NCI-H774 (cell line): ENCODE results near the gene MBD6.
"Not testable (repeated sequence)": the region's sequence is repeated elsewhere in the genome, so short reads cannot be mapped to it uniquely, and the experiment has no call there.

Source experiments
- DNase-seq: peaks from one replicate; lab custom pipeline; 2025; lab: John Stamatoyannopoulos, UW

MBD6 gene

GRCh38 chr12:57549909-57550640 lies 27.5 kb downstream of the MBD6 start, which contains the start of gene KIF5A:
KIF5A (plus strand) TSS chr12:57550044; CDS start chr12:57550272, 228 bp downstream.
- peak; percentile 49 for DNase-seq

GRCh38 chr12:57550641-57551549 lies 28.3 kb downstream of the MBD6 start:
- no peak for DNase-seq

GRCh38 chr12:57551637-57552305 lies 29.1 kb downstream of the MBD6 start:
- no peak for DNase-seq

GRCh38 chr12:57552306-57552651 lies 29.7 kb downstream of the MBD6 start:
- DNase-seq = no peak

- no peak for DNase-seq
Observed at GRCh38 chr12:57552835-57553313, 30.2 kb downstream of the MBD6 start.

- DNase-seq = no peak
Observed at GRCh38 chr12:57553343-57554202, 30.9 kb downstream of the MBD6 start.

- no peak for DNase-seq
Observed at GRCh38 chr12:57554453-57554852, 31.8 kb downstream of the MBD6 start.

GRCh38 chr12:57554897-57555296 lies 32.3 kb downstream of the MBD6 start:
- DNase-seq = no peak

GRCh38 chr12:57558864-57559263 lies 36.2 kb downstream of the MBD6 start:
- no peak for DNase-seq

- DNase-seq = no peak
Observed at GRCh38 chr12:57560516-57560915, 37.9 kb downstream of the MBD6 start.

GRCh38 chr12:57561117-57561516 lies 38.5 kb downstream of the MBD6 start:
- DNase-seq = not testable (repeated sequence)

- no peak for DNase-seq
Observed at GRCh38 chr12:57563358-57563757, 40.7 kb downstream of the MBD6 start.

GRCh38 chr12:57564178-57564740 lies 41.6 kb downstream of the MBD6 start:
- no peak for DNase-seq

- no peak for DNase-seq
Observed at GRCh38 chr12:57568838-57569237, 46.2 kb downstream of the MBD6 start.

- no peak for DNase-seq
Observed at GRCh38 chr12:57569858-57570257, 47.2 kb downstream of the MBD6 start.

- not testable (repeated sequence) for DNase-seq
Observed at GRCh38 chr12:57570438-57570837, 47.8 kb downstream of the MBD6 start.

GRCh38 chr12:57571926-57572762 lies 49.5 kb downstream of the MBD6 start:
- DNase-seq = no peak

GRCh38 chr12:57574795-57575194 lies 52.2 kb downstream of the MBD6 start:
- DNase-seq = no peak

- no peak for DNase-seq
Observed at GRCh38 chr12:57575771-57576612, 53.4 kb downstream of the MBD6 start.
